Karpas-422 (cell line): Measurements from ENCODE around the gene UGT1A1. TPM values are rescaled to one million over a fixed set of nuclear protein-coding genes. Genes with fewer than 3 reads are reported as not detected.

Source experiments
- total RNA-seq: library from RNA; depleted of rRNA; stranded (reverse); fragments of >200 nt; shearing (Covaris generic); gene quantifications from 2 replicates; pipeline ENCODE4 v1.2.3, GENCODE V29; 2014; ENCODE audit warnings: low replicate concordance; rRNA removed

UGT1A1 gene
- total RNA-seq, 1 experiment from 2014 or later, result not detected

Other genes starting within 250 kb of the UGT1A1 start
- gene USP40, start 193.5 kb upstream of the UGT1A1 start, total RNA-seq, result 7.9 and 9.5 TPM in 2 replicates
- 0.18 TPM in 1 of 2 replicates, not detected in the other for gene UGT1A8, start 142.6 kb upstream of the UGT1A1 start, total RNA-seq
- gene UGT1A10, start 123.8 kb upstream of the UGT1A1 start, total RNA-seq, result 0.11 and 0.14 TPM in 2 replicates
- not detected in 2 replicates for gene UGT1A9, start 88.4 kb upstream of the UGT1A1 start, total RNA-seq
- gene UGT1A7, start 78.4 kb upstream of the UGT1A1 start, total RNA-seq, result 0.18 TPM in 1 of 2 replicates, not detected in the other
- not detected in 2 replicates for gene UGT1A6, start 67.4 kb upstream of the UGT1A1 start, total RNA-seq
- gene UGT1A5, start 47.4 kb upstream of the UGT1A1 start, total RNA-seq, result not detected in 2 replicates
- gene UGT1A4, start 41.5 kb upstream of the UGT1A1 start, total RNA-seq, result not detected in 2 replicates
- gene UGT1A3, start 31.2 kb upstream of the UGT1A1 start, total RNA-seq, result not detected in 2 replicates
- gene MROH2A, start 18.1 kb downstream of the UGT1A1 start, total RNA-seq, result 1.9 and 2.6 TPM in 2 replicates
- 16.5 and 29.0 TPM in 2 replicates for gene HJURP, start 94.3 kb downstream of the UGT1A1 start, total RNA-seq
- not detected in 2 replicates for gene TRPM8, start 157.1 kb downstream of the UGT1A1 start, total RNA-seq